ENCODE measurements around the gene SCFD2. TPM values are rescaled to one million over a fixed set of nuclear protein-coding genes. Genes with fewer than 3 reads are reported as not detected.
"Not testable (repeated sequence)": the region's sequence is repeated elsewhere in the genome, so short reads cannot be mapped to it uniquely, and the experiment has no call there.

Gene SCFD2
- total RNA-seq, 1 experiment from 2014 or later = 36.6 TPM

DNA sequence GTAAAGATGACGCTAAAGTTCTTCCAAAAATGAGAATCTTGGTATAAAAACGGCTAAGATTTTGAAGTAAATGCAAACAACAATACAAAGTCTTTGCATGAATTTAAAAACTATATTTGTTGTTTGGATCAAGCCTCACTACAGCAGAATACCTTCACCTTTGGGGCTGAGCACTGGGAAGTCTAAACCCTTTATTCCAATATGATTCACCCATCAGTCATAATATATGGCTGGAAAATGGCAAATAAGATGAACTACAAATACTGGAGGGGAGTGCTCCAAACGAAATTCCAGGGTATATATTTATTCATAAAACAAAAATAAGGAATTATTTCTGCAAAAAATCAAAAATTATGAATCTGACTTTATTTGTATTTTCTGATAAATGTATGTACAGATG is 138.4 kb downstream of the SCFD2 start:
- Histone ChIP-seq H3K27ac (ENCODE audit: low read length) (no peak overlapping the region), H3K79me2 (ENCODE audit: low read length) (no peaks in the 10 kb centered on the region), H3K4me1 (ENCODE audit: insufficient read depth, low read length) (peaks cover 9% of the 10 kb centered on the region; the same call in 1 of the 2 replicates), H3K4me3 (ENCODE audit: low read length) (no peak overlapping the region), H3K9ac (ENCODE audit: low read length) (no peak overlapping the region), H3K27me3 (ENCODE audit: low read length) (no peaks in the 10 kb centered on the region), H4K20me1 (ENCODE audit: low read length) (no peaks in the 10 kb centered on the region), H3F3A (ENCODE audit: low read length, unreplicated experiment) (no peaks in the 10 kb centered on the region), H3K9me3 (ENCODE audit: low read length) (no peaks in the 10 kb centered on the region), H3K9me2 (replicated peaks; ENCODE audit: low read length) (no peaks in the 10 kb centered on the region), H2AFZ (ENCODE audit: low read length) (no peak overlapping the region), H3K4me2 (ENCODE audit: low read length) (no peak overlapping the region), H3K36me3 (ENCODE audit: low read depth, low read length) (0 out of 2 replicates have a peak, but pooled peaks cover 2% of the 10 kb centered on the region)
- intact Hi-C loops (cut with micrococcal nuclease) = no loop called here
- CTCF ChIA-PET = no interaction called here
- no peak for TF ChIP-seq EZH2 (IDR thresholded peaks at IDR 0.05; ENCODE audit: low read length, unreplicated experiment)
- no peak for TF ChIP-seq EZH2phosphoT487 (IDR thresholded peaks at IDR 0.05; ENCODE audit: borderline replicate concordance, low read length)
- no peak for TF ChIP-seq CTCF (conservative IDR thresholded peaks at IDR 0.05; ENCODE audit: low read depth, low read length)
- POLR2A ChIA-PET (ENCODE audit: unreplicated experiment) = no interaction called here
- peak; percentile 95 for ATAC-seq
- DNase-seq = peak; percentile 42
- no TSS peak for BruUV-seq (replicated peaks)

DNA sequence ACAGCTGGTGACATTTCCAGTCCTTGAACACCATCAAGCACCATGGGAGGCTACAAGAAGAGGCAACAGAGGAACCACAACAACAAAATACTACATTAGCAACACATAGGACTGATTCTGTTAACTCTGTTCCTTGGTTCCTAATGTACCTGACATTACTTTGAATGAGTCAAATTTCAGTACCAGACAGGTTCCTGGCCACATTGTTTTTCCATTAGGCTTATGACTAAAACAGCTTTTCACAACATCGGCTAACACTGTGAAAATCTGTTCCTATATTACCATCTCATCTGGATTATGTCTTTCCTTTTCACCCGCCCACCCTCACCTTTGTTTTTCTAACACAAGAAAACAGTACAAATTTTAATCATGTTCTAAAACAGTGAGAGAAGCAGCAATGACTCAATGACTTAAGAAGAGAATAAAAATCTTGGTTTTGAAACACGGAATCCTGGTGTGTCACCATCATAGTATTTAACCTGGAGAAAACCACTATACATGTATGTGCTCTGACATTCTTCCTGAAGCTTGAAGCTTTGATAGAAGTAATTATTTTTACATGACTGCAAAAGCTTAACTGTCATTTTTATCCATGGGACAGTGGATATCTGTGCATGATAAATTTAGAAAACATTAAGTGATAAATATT is 143.9 kb downstream of the SCFD2 start:
- ChIA-PET CTCF (no interaction called here), POLR2A (ENCODE audit: unreplicated experiment) (no interaction called here)
- DNase-seq (no peak), ATAC-seq (no peak)
- Histone ChIP-seq H3K9me3 (ENCODE audit: low read length) (no peaks in the 10 kb centered on the region), H3K4me2 (ENCODE audit: low read length) (no peak overlapping the region), H2AFZ (ENCODE audit: low read length) (no peak overlapping the region), H3K79me2 (ENCODE audit: low read length) (no peaks in the 10 kb centered on the region), H3K9ac (ENCODE audit: low read length) (no peak overlapping the region), H4K20me1 (ENCODE audit: low read length) (no peaks in the 10 kb centered on the region), H3K27ac (ENCODE audit: low read length) (no peak overlapping the region), H3K9me2 (replicated peaks; ENCODE audit: low read length) (no peaks in the 10 kb centered on the region), H3K27me3 (ENCODE audit: low read length) (no peaks in the 10 kb centered on the region), H3K36me3 (ENCODE audit: low read depth, low read length) (no peaks in the 10 kb centered on the region), H3F3A (ENCODE audit: low read length, unreplicated experiment) (no peaks in the 10 kb centered on the region), H3K4me1 (ENCODE audit: insufficient read depth, low read length) (no peaks in the 10 kb centered on the region), H3K4me3 (ENCODE audit: low read length) (no peak overlapping the region)
- TF ChIP-seq EZH2 (IDR thresholded peaks at IDR 0.05; ENCODE audit: low read length, unreplicated experiment) (no peak), CTCF (conservative IDR thresholded peaks at IDR 0.05; ENCODE audit: low read depth, low read length) (no peak), EZH2phosphoT487 (IDR thresholded peaks at IDR 0.05; ENCODE audit: borderline replicate concordance, low read length) (no peak)
- no TSS peak for BruUV-seq (replicated peaks)
- intact Hi-C loops (cut with micrococcal nuclease) = no loop called here

GRCh38 chr4:53219148-53219547 is 146.7 kb downstream of the SCFD2 start:
- H2AFZ ChIP-seq (ENCODE audit: low read length); H3K4me3 ChIP-seq (ENCODE audit: low read length); BruUV-seq (replicated peaks); H3K9ac ChIP-seq (ENCODE audit: low read length); H3K4me2 ChIP-seq (ENCODE audit: low read length); CTCF ChIA-PET; H3F3A ChIP-seq (ENCODE audit: low read length, unreplicated experiment); H3K27ac ChIP-seq (ENCODE audit: low read length); H4K20me1 ChIP-seq (ENCODE audit: low read length); H3K9me3 ChIP-seq (ENCODE audit: low read length); H3K36me3 ChIP-seq (ENCODE audit: low read depth, low read length); DNase-seq; H3K79me2 ChIP-seq (ENCODE audit: low read length); H3K27me3 ChIP-seq (ENCODE audit: low read length); H3K9me2 ChIP-seq (replicated peaks; ENCODE audit: low read length); POLR2A ChIA-PET (ENCODE audit: unreplicated experiment); ATAC-seq; H3K4me1 ChIP-seq (ENCODE audit: insufficient read depth, low read length); intact Hi-C loops (cut with micrococcal nuclease): not testable (repeated sequence)

Data from PC-3 (cell line).